Fibroblast of lung (primary cell): ENCODE measurements around the gene PSMD1. TPM values are rescaled to one million over a fixed set of nuclear protein-coding genes. Genes with fewer than 3 reads are reported as not detected.

Experiments used
- DNase-seq, 2 donors: peaks; one replicate each; pipeline versions ENCODE4 v3.0.0 to v3.0.0-alpha.2; 2010; ENCODE audit warnings: low read depth in 2 of 2
- H2AFZ ChIP-seq: 2 replicates; pipeline ENCODE4 v1.5.1; 2012; ENCODE audit warnings: low read length, control low read depth, inconsistent platforms
- H3K27ac ChIP-seq: 2 replicates; pipeline ENCODE4 v1.5.1; 2011; ENCODE audit warnings: low read length, control low read depth; ENCODE audit not compliant: insufficient read depth
- H3K27me3 ChIP-seq: 2 replicates; pipeline ENCODE4 v1.5.1; 2011; ENCODE audit warnings: mild to moderate bottlenecking, low read length; ENCODE audit not compliant: control insufficient read depth, insufficient read depth
- H3K36me3 ChIP-seq: 2 replicates; pipeline ENCODE4 v1.5.1; 2011; ENCODE audit warnings: low read length; ENCODE audit not compliant: control insufficient read depth, insufficient read depth
- H3K4me1 ChIP-seq: 2 replicates; pipeline ENCODE4 v1.5.1; 2011; ENCODE audit warnings: low read length; ENCODE audit not compliant: control insufficient read depth, insufficient read depth; ENCODE audit errors: extremely low read depth
- H3K4me2 ChIP-seq: 2 replicates; pipeline ENCODE4 v1.5.1; 2011; ENCODE audit warnings: low read length, control low read depth; ENCODE audit not compliant: insufficient read depth; ENCODE audit errors: extremely low read depth
- H3K4me3 ChIP-seq, 4 experiments: fragments of 200-600 bp in 1 of 4; sonication (generic) in 1 of 4; replicated peaks in 1 of 4; 2 replicates each; pipeline ENCODE4 v1.5.1; 2011 to 2016; ENCODE audit warnings: low read length in 4 of 4, low read depth in 3 of 4, mild to moderate bottlenecking in 3 of 4, control low read depth in 2 of 4, inconsistent platforms in 1 of 4, mixed read lengths in 1 of 4; ENCODE audit not compliant: insufficient read depth in 1 of 4; ENCODE audit errors: control extremely low read depth in 1 of 4
- H3K79me2 ChIP-seq: 2 replicates; pipeline ENCODE4 v1.5.1; 2012; ENCODE audit warnings: mild to moderate bottlenecking, low read length, inconsistent platforms; ENCODE audit not compliant: control insufficient read depth, insufficient read depth
- H3K9ac ChIP-seq: 2 replicates; pipeline ENCODE4 v1.5.1; 2011; ENCODE audit warnings: mild to moderate bottlenecking, low read length, control low read depth; ENCODE audit not compliant: insufficient read depth
- H3K9me3 ChIP-seq: 2 replicates; pipeline ENCODE4 v1.5.1; 2012; ENCODE audit warnings: low read depth, low read length; ENCODE audit not compliant: control insufficient read depth, insufficient read depth
- H4K20me1 ChIP-seq: 2 replicates; pipeline ENCODE4 v1.5.1; 2011; ENCODE audit warnings: low read length; ENCODE audit not compliant: control insufficient read depth, insufficient read depth; ENCODE audit errors: extremely low read depth
- CTCF ChIP-seq, 2 donors: IDR thresholded peaks in 1 of 2; conservative IDR thresholded peaks in 1 of 2; 1 replicate in 1 of 2; 2 replicates in 1 of 2; pipeline ENCODE4 v1.5.1; 2011 to 2012; ENCODE audit warnings: low read length in 2 of 2, control low read depth in 1 of 2, inconsistent platforms in 1 of 2, low read depth in 1 of 2, mild to moderate bottlenecking in 1 of 2
- EZH2 ChIP-seq: IDR thresholded peaks from 2 replicates; pipeline ENCODE4 v1.5.1; 2012; ENCODE audit warnings: low read length, control low read depth, mild to moderate bottlenecking; ENCODE audit errors: missing control alignments
- polyA plus RNA-seq, 2 donors: library from polyadenylated mRNA; depleted of rRNA in 1 of 2; stranded (reverse) in 1 of 2; unstranded in 1 of 2; fragments of >200 nt; gene quantifications; 2 replicates each; pipeline ENCODE4 v1.2.1, GENCODE V29; 2011 to 2012; ENCODE audit warnings: missing spikeins in 1 of 2
- total RNA-seq: library from RNA; depleted of rRNA; stranded (reverse); fragments of >200 nt; gene quantifications from 2 replicates; pipeline ENCODE4 v1.2.1, GENCODE V29; 2014

Gene PSMD1
- total and polyA plus RNA-seq, 2 donors (not counting 1 experiment from before 2014, with no cell fraction given), result 125 to 144 TPM

- H2AFZ ChIP-seq, result no peak overlapping the region
- no peaks in the 10 kb centered on the region for H3K4me1 ChIP-seq
- H3K4me3 ChIP-seq, result no peak overlapping the region
- H3K79me2 ChIP-seq, result no peaks in the 10 kb centered on the region
- no peak overlapping the region for H3K9ac ChIP-seq
- H3K36me3 ChIP-seq, result no peaks in the 10 kb centered on the region
- peaks cover 15% of the 10 kb centered on the region for H3K27me3 ChIP-seq
- DNase-seq, result no peak
- no peak for TF ChIP-seq EZH2
- TF ChIP-seq CTCF (conservative IDR thresholded peaks at IDR 0.05 in 1 of 2, IDR thresholded peaks at IDR 0.05 in 1 of 2; ENCODE audit: low read depth in 1 of 2, low read length in 2 of 2), result no peak
- H3K4me2 ChIP-seq, result no peak overlapping the region
- H4K20me1 ChIP-seq, result no peaks in the 10 kb centered on the region
- no peaks in the 10 kb centered on the region for H3K9me3 ChIP-seq
- H3K27ac ChIP-seq, result no peak overlapping the region
Measured at GRCh38 chr2:231029563-231029962, 27.1 kb upstream of the PSMD1 start.

DNA sequence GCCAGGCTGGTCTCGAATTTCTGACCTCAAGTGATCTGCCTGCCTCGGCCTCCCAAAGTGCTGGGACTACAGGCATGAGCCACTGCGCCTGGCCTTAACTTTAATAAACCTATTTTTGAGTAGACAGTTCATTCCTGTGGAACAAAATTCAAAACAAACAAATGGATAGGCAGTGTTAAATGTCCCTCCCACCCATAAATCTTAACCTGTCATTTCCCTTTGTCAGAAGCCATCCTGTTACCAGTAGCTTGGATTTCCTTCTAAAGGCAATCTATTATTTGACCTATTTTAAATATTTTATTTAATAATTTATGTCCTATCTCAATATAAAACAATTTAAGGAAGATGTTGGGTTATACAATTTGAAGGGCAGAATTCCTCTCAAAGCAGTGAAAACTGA lies 25.9 kb upstream of the PSMD1 start:
- Histone ChIP-seq H2AFZ (no peak overlapping the region), H3K27me3 (peaks cover 17% of the 10 kb centered on the region), H3K4me3 (no peak overlapping the region), H3K9ac (no peak overlapping the region), H3K9me3 (no peaks in the 10 kb centered on the region), H4K20me1 (no peaks in the 10 kb centered on the region), H3K4me1 (no peaks in the 10 kb centered on the region), H3K4me2 (no peak overlapping the region), H3K79me2 (no peaks in the 10 kb centered on the region), H3K36me3 (no peaks in the 10 kb centered on the region), H3K27ac (no peak overlapping the region)
- TF ChIP-seq EZH2, result no peak
- no peak for TF ChIP-seq CTCF (conservative IDR thresholded peaks at IDR 0.05 in 1 of 2, IDR thresholded peaks at IDR 0.05 in 1 of 2; ENCODE audit: low read depth in 1 of 2, low read length in 2 of 2)
- no peak for DNase-seq

DNA sequence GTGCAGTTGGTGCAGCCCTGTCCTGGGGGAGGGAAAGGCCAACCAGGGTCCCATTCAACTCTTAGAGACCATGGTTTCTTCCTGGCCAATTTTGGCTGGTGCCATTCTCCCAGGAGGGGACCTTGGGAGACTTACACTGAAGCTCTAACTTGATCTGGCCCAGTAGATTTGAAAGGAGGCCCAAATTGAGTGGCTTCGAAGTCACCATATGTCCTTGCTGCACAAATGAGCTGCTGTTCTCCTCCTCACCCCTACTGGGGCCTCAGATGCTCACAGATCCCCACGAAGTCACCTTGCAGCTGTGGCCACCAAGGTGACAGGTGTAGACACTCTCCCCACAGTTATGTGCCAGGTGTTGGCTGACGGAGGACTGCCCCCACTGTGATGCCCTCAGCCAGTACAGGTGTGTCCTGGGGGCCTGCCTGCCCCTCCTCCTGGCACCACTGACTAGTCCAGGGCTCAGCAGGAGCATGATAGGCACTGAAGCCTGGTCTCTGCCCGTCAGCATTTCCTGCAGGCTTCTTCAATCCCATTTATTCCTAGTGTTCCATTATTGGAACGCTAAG lies 24.0 kb upstream of the PSMD1 start:
- H3K27me3 ChIP-seq, result peaks cover 26% of the 10 kb centered on the region
- no peaks in the 10 kb centered on the region for H4K20me1 ChIP-seq
- DNase-seq, result no peak
- H3K4me1 ChIP-seq, result no peaks in the 10 kb centered on the region
- no peaks in the 10 kb centered on the region for H3K79me2 ChIP-seq
- TF ChIP-seq EZH2 (no peak), CTCF (conservative IDR thresholded peaks at IDR 0.05 in 1 of 2, IDR thresholded peaks at IDR 0.05 in 1 of 2; ENCODE audit: low read depth in 1 of 2, low read length in 2 of 2) (no peak)
- H3K36me3 ChIP-seq, result no peaks in the 10 kb centered on the region
- H3K27ac ChIP-seq, result no peak overlapping the region
- H3K9ac ChIP-seq, result no peak overlapping the region
- no peak overlapping the region for H2AFZ ChIP-seq
- no peak overlapping the region for H3K4me3 ChIP-seq
- no peak overlapping the region for H3K4me2 ChIP-seq
- no peaks in the 10 kb centered on the region for H3K9me3 ChIP-seq
